Spleen (tissue), 11 donors: ENCODE data around the gene ZMIZ1. TPM values are rescaled to one million over a fixed set of nuclear protein-coding genes. Genes with fewer than 3 reads are reported as not detected.

Experiments used
- DNase-seq: peaks from one replicate; pipeline ENCODE4 v3.0.0-alpha.2; 2020
- H3K27ac ChIP-seq, 8 donors: fragments of 200-600 bp; sonication (generic) in 7 of 8; 1 replicate in 4 of 8; 2 replicates in 4 of 8; pipeline versions ENCODE4 v1.5.0 to v1.8.0; 2016 to 2021; ENCODE audit warnings: inconsistent platforms in 4 of 8, mild to moderate bottlenecking in 4 of 8, moderate library complexity in 1 of 8
- H3K27me3 ChIP-seq, 7 donors: fragments of 200-600 bp; sonication (generic) in 6 of 7; replicated peaks in 1 of 7; 1 replicate in 4 of 7; 2 replicates in 3 of 7; pipeline versions ENCODE4 v1.5.0 to v1.8.0; 2016 to 2021; ENCODE audit warnings: inconsistent platforms in 3 of 7, mild to moderate bottlenecking in 1 of 7
- H3K36me3 ChIP-seq, 6 donors: fragments of 200-600 bp; sonication (generic) in 5 of 6; 1 replicate in 4 of 6; 2 replicates in 2 of 6; pipeline versions ENCODE4 v1.5.0 to v1.8.0; 2016 to 2021; ENCODE audit warnings: inconsistent platforms in 2 of 6
- H3K4me1 ChIP-seq, 6 donors: fragments of 200-600 bp; sonication (generic) in 5 of 6; 1 replicate in 3 of 6; 2 replicates in 3 of 6; pipeline versions ENCODE4 v1.5.0 to v1.8.0; 2016 to 2021; ENCODE audit warnings: inconsistent platforms in 3 of 6
- H3K4me3 ChIP-seq, 8 donors: fragments of 200-600 bp; sonication (generic) in 7 of 8; 1 replicate in 4 of 8; 2 replicates in 4 of 8; pipeline versions ENCODE4 v1.5.0 to v1.8.0; 2016 to 2021; ENCODE audit warnings: inconsistent platforms in 4 of 8, mild to moderate bottlenecking in 4 of 8, moderate library complexity in 2 of 8
- H3K9me3 ChIP-seq, 8 donors: fragments of 200-600 bp; sonication (generic) in 7 of 8; 1 replicate in 4 of 8; 2 replicates in 4 of 8; pipeline versions ENCODE4 v1.5.0 to v1.8.0; 2016 to 2021; ENCODE audit warnings: inconsistent platforms in 4 of 8
- POLR2A ChIP-seq, 3 donors: fragments of 450-650 bp; IDR thresholded peaks; one replicate each; pipeline ENCODE4 v1.5.1; 2017; ENCODE audit warnings: antibody characterized with exemption in 3 of 3, mild to moderate bottlenecking in 1 of 3
- POLR2AphosphoS5 ChIP-seq, 3 donors: sonication (generic); formaldehyde crosslinking; IDR thresholded peaks; one replicate each; pipeline ENCODE4 v1.5.1; 2017; ENCODE audit warnings: antibody characterized with exemption in 3 of 3
- WGBS, 5 donors: extraction: QIAGEN DNeasy Blood & Tissue Kit in 3 of 5; methylation state at CpG; one replicate each; pipeline versions ENCODE4 v1.1.5 to v1.1.7; 2013 to 2018; 5-methylcytosine and 5-hydroxymethylcytosine counted together
- intact Hi-C: fragments of 100-400 bp; cut with DNase I; formaldehyde crosslinking; loops from one replicate; pipeline ENCODE4 v1.15.0; 2023; ENCODE audit warnings: low total_unique reads
- polyA plus RNA-seq, 3 donors: library from polyadenylated mRNA; stranded (reverse); fragments of 200-250 nt; gene quantifications; one replicate each; pipeline ENCODE4 v1.2.1, GENCODE V29; 2013
- total RNA-seq, 7 donors: library from RNA; depleted of rRNA in 3 of 7; stranded (reverse); fragments of >200 nt in 3 of 7; fragmentation: NEBNext Ultra II Directional in 4 of 7; extraction: Animal tissue kit (Norgen Biotek cat#: 25700) in 4 of 7; gene quantifications; one replicate each; pipeline versions ENCODE4 v1.1.0 to v1.2.1, GENCODE V29; 2016 to 2021
- TF ChIP-seq, protein P1 (sequence below), 11 experiments: fragments of 200-600 bp in 7 of 11; fragments of 450-650 bp in 4 of 11; sonication (generic) in 4 of 11; IDR thresholded peaks in 8 of 11; conservative IDR thresholded peaks in 3 of 11; 1 replicate in 7 of 11; 2 replicates in 4 of 11; pipeline versions ENCODE4 v1.4.0 to v1.8.0; 2016 to 2021; ENCODE audit warnings: antibody characterized with exemption in 11 of 11, inconsistent platforms in 4 of 11, mild to moderate bottlenecking in 1 of 11
- donor health status: healthy with polysubstance abuse.
- donor health status: DM: no; HTN: no; CAD: no; lungs with moderate emphysema.
- donor health status: DM: no; HTN: no; CAD: no.
- donor health status: Bipolar disorder and iron deficiency.
- donor health status: healthy.
- donor health status: DM: no; HTN: no; CAD: no.
- donor health status: DM: yes; HTN: yes; CAD: no.

ZMIZ1 gene
- total and polyA plus RNA-seq, 10 donors, result 10.7 to 210 (median 125) TPM

DNA sequence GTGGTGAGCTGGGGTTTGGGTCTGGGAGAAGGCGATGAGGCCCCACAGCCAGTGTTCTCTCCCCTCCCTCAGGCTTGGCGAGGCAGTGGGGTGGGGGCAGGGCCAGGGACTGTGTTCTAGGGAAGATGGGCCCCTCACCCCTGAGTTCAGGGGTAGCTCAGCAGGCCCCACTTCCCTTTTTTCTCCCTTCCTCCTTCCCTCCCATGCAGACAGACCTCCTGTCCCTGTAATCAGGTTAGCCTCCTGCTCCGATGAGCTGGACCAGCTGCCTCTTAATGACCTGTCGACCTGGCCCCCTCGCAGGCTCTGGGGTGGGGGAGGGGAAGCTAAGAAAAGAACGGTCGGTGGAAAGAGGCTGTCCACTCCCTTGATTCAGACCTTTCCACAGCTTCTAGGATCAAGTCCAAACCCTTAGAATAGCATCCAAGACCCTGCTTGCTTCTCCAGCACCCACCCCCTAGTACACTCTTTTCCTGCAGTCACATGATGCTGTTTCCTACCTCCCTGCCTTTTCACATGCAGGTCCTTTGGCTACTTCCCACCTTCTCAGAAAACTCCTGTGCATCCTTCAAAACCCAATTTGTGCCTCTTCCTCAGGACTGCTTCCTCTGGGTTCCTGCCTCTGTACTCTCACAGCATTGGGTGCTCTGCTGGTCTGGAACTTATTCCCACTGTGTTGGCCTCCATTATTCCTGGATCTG lies 64.1 kb downstream of the ZMIZ1 start:
- no peak for DNase-seq
- WGBS, 5 donors, result 23 to 36% (median 36%) methylated on average over 7 of the region's 7 CpGs
- Histone ChIP-seq H3K36me3 (peaks cover 0 to 19% (median 0%) of the 10 kb centered on the region in 6 donors), H3K9me3 (no peaks in the 10 kb centered on the region), H3K4me3 (no peak overlapping the region), H3K4me1 (peaks cover 44 to 100% (median 80%) of the 10 kb centered on the region in 6 donors), H3K27me3 (no peaks in the 10 kb centered on the region), H3K27ac (peak overlapping the region in 6 of 8 donors; percentile 4 to 95 (median 82))
- TF ChIP-seq POLR2A (IDR thresholded peaks at IDR 0.05) (no peak), POLR2AphosphoS5 (IDR thresholded peaks at IDR 0.05) (peak in 1 of 3 donors; percentile 25)
- intact Hi-C loops, result no loop called here

DNA sequence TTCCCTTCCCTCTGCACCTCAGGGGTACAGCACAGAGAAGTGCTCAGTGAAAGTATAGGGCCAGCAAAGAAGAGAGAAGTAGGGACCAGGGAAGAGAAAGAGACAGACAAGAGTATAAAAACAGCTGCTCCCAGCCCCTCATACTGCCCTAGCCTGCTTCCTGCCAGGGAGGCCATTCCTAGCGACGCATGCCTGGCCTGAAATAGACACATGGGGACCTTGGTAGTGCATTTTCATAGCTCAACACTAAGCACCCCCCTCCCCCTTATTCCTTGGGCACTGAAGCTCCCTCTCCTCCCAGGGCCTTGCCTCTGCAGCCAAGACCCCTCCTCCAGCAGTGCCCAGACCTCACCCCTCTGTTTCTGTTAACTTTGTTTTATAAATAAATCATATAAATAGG lies 64.7 kb downstream of the ZMIZ1 start:
- Histone ChIP-seq H3K4me3 (no peak overlapping the region), H3K4me1 (peaks cover 49 to 100% (median 83%) of the 10 kb centered on the region in 6 donors), H3K9me3 (no peaks in the 10 kb centered on the region), H3K27ac (peak overlapping the region in 6 of 8 donors; percentile 4 to 95 (median 82)), H3K36me3 (peaks cover 0 to 14% (median 0%) of the 10 kb centered on the region in 6 donors), H3K27me3 (no peaks in the 10 kb centered on the region)
- TF ChIP-seq POLR2AphosphoS5 (IDR thresholded peaks at IDR 0.05) (no peak), POLR2A (IDR thresholded peaks at IDR 0.05) (no peak)
- TF ChIP-seq, protein P1, sequence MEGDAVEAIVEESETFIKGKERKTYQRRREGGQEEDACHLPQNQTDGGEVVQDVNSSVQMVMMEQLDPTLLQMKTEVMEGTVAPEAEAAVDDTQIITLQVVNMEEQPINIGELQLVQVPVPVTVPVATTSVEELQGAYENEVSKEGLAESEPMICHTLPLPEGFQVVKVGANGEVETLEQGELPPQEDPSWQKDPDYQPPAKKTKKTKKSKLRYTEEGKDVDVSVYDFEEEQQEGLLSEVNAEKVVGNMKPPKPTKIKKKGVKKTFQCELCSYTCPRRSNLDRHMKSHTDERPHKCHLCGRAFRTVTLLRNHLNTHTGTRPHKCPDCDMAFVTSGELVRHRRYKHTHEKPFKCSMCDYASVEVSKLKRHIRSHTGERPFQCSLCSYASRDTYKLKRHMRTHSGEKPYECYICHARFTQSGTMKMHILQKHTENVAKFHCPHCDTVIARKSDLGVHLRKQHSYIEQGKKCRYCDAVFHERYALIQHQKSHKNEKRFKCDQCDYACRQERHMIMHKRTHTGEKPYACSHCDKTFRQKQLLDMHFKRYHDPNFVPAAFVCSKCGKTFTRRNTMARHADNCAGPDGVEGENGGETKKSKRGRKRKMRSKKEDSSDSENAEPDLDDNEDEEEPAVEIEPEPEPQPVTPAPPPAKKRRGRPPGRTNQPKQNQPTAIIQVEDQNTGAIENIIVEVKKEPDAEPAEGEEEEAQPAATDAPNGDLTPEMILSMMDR (IDR thresholded peaks at IDR 0.05 in 8 of 11, conservative IDR thresholded peaks at IDR 0.05 in 3 of 11), result no peak
- DNase-seq, result no peak
- WGBS, 5 donors, result 10 to 38% (median 28%) methylated on average over 2 of the region's 2 CpGs
- intact Hi-C loops, result no loop called here

DNA sequence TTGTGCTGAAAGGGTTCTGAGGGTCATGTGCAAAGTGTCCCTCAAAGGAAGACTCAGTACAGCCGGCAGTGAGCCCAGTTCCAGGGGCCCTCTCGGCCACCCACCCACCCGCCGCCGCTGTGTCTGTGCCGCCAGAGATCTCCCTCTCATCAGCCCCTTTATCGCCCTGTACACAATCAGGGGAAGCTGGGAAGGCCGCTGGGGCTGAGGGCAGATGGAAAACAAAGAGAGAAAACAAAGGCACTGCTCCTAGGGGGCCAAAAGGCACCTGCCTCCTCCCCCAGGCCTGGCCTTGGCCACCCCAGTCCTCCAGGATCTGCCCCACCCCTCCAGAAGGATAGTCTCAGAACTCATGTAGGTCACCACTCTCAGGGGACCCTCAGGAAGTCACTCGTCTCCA lies 67.0 kb downstream of the ZMIZ1 start:
- H3K36me3 ChIP-seq, result peaks cover 0 to 28% (median 0%) of the 10 kb centered on the region in 6 donors
- WGBS, 5 donors, result 43 to 74% (median 65%) methylated on average over 9 of the region's 9 CpGs
- peak overlapping the region in 6 of 8 donors; percentile 41 to 95 (median 82) for H3K27ac ChIP-seq

DNA sequence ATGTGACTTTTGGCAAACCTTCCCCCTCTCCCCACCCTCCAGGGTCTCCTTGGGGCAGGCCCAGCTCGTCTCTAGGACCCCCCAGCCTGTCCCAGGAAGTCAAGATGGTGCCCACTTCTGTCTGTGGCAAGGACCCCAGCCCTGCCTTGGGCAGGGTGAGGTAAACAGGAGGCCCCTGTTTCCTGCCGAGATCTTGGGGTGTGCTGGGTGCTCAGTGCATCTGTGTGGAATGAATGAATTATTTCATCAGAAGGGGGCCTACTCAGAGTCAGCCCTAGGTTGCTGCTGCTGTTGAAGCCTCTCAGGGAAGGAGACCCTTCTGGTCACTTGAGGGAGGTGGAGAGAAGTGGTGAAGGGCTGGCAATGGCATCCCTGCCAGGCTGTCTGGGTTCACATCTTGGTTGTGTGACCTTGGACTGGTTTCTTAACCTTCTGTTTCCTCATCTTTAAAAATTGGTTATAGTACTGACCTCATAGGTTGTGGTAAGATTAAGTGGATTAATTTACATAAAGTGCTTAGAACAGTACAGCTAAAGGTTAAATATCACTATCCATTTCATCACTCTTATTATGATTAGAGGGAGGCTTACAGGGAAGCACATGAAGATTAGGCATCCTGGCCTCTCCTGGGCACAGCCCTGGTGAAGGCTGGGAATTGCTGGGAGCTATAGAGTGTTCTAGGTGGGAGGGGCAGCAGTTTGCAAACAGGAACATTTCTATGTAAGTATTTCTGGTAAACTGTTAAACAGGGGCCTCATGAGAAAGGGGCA lies 67.7 kb downstream of the ZMIZ1 start:
- TF ChIP-seq, protein P1 (IDR thresholded peaks at IDR 0.05 in 8 of 11, conservative IDR thresholded peaks at IDR 0.05 in 3 of 11), result no peak
- TF ChIP-seq POLR2AphosphoS5 (IDR thresholded peaks at IDR 0.05), result peak in 1 of 3 donors; percentile 2
- TF ChIP-seq POLR2A (IDR thresholded peaks at IDR 0.05), result no peak
- 12 to 26% (median 17%) methylated on average over 2 of the region's 2 CpGs for WGBS, 5 donors
- H3K27ac ChIP-seq, result peak overlapping the region; percentile 47 to 95 (median 78)
- peaks cover 46 to 100% (median 76%) of the 10 kb centered on the region in 6 donors for H3K4me1 ChIP-seq
- intact Hi-C loops, result no loop called here
- DNase-seq, result no peak
- no peaks in the 10 kb centered on the region for H3K9me3 ChIP-seq
- H3K27me3 ChIP-seq, result no peaks in the 10 kb centered on the region
- peaks cover 0 to 28% (median 0%) of the 10 kb centered on the region in 6 donors for H3K36me3 ChIP-seq
- no peak overlapping the region for H3K4me3 ChIP-seq

More for the DNA sequence above, 67.0 kb downstream of the ZMIZ1 start:
- no peak overlapping the region for H3K4me3 ChIP-seq
- no peak for DNase-seq
- intact Hi-C loops, result no loop called here
- TF ChIP-seq POLR2A (IDR thresholded peaks at IDR 0.05) (no peak), POLR2AphosphoS5 (IDR thresholded peaks at IDR 0.05) (peak; percentile 41 to 70 (median 51))
- TF ChIP-seq, protein P1 (IDR thresholded peaks at IDR 0.05 in 8 of 11, conservative IDR thresholded peaks at IDR 0.05 in 3 of 11), result no peak
- no peaks in the 10 kb centered on the region for H3K9me3 ChIP-seq
- H3K27me3 ChIP-seq, result no peaks in the 10 kb centered on the region
- H3K4me1 ChIP-seq, result peaks cover 43 to 100% (median 76%) of the 10 kb centered on the region in 6 donors
